ENCODE results near the gene CDC37L1.

DNA sequence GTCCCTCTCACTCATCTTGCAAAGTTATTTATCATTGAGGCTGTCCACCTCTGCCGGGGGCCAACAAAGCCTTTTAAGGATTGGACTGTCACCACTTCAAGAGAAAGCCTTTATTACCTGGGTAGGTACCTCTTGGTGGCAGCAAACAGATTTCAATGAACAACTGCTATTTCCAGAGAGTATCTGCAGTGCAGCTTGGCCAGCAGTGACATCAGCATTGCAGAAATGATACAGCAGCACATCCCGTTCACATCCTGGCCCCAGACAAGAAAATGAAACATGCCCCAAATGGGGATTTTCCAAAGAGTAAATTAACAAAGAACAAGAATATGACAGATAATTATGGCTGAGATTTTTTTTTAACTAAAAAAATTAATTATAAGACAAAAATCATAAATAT is 10.8 kb upstream of the CDC37L1 start:
- TF ChIP-seq, protein P1, sequence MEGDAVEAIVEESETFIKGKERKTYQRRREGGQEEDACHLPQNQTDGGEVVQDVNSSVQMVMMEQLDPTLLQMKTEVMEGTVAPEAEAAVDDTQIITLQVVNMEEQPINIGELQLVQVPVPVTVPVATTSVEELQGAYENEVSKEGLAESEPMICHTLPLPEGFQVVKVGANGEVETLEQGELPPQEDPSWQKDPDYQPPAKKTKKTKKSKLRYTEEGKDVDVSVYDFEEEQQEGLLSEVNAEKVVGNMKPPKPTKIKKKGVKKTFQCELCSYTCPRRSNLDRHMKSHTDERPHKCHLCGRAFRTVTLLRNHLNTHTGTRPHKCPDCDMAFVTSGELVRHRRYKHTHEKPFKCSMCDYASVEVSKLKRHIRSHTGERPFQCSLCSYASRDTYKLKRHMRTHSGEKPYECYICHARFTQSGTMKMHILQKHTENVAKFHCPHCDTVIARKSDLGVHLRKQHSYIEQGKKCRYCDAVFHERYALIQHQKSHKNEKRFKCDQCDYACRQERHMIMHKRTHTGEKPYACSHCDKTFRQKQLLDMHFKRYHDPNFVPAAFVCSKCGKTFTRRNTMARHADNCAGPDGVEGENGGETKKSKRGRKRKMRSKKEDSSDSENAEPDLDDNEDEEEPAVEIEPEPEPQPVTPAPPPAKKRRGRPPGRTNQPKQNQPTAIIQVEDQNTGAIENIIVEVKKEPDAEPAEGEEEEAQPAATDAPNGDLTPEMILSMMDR (IDR thresholded peaks at IDR 0.05) = no peak
- no peak for TF ChIP-seq POLR2A (IDR thresholded peaks at IDR 0.05)
